ENCODE measurements around the gene LAMP1. TPM values are rescaled to one million over a fixed set of nuclear protein-coding genes. Genes with fewer than 3 reads are reported as not detected.

LAMP1 gene
- total RNA-seq, 2 experiments from 2014 or later = 12.2 to 24.6 TPM

- TF ChIP-seq CTCF (conservative IDR thresholded peaks at IDR 0.05; ENCODE audit: low read length) = no peak
- TF ChIP-seq EZH2phosphoT487 (IDR thresholded peaks at IDR 0.05; ENCODE audit: borderline replicate concordance, low read depth, low read length) = no peak
- no peak overlapping the region for H3K27ac ChIP-seq (ENCODE audit: low read depth, low read length, poor library complexity, severe bottlenecking)
- H3K79me2 ChIP-seq (ENCODE audit: insufficient read depth, low read depth, low read length) = no peaks in the 10 kb centered on the region
- ChIA-PET CTCF (ENCODE audit: unreplicated experiment) (interaction anchor here (0.7 kb wide), 1 partner anchor 191 kb away, joined by 5 read pairs; no protein-coding TSS in a partner anchor), POLR2A (no interaction called here)
- no peaks in the 10 kb centered on the region for H3K9me3 ChIP-seq (ENCODE audit: low read length)
- H4K20me1 ChIP-seq (ENCODE audit: insufficient read depth, low read length) = no peaks in the 10 kb centered on the region
- H2AFZ ChIP-seq (ENCODE audit: low read length) = no peak overlapping the region
- H3K4me3 ChIP-seq (ENCODE audit: low read depth, low read length, poor library complexity, severe bottlenecking) = no peak overlapping the region
- H3K4me1 ChIP-seq (ENCODE audit: insufficient read depth, low read length, poor library complexity, severe bottlenecking) = no peaks in the 10 kb centered on the region
- intact Hi-C loops (cut with micrococcal nuclease; ENCODE audit: unreplicated experiment) = no loop called here
- no peak for DNase-seq (ENCODE audit: low spot score)
- peaks cover 12% of the 10 kb centered on the region for H3K36me3 ChIP-seq (ENCODE audit: insufficient read depth, low read length)
- no peaks in the 10 kb centered on the region for H3K9me2 ChIP-seq (ENCODE audit: insufficient read depth, low read length)
- no TSS peak for BruUV-seq (replicated peaks)
- H3K4me2 ChIP-seq (ENCODE audit: low read length) = no peak overlapping the region
Observed at GRCh38 chr13:113317031-113317430, 20.0 kb downstream of the LAMP1 start.

GRCh38 chr13:113318956-113319355 is 21.9 kb downstream of the LAMP1 start:
- BruUV-seq (replicated peaks) = no TSS peak
- Histone ChIP-seq H3K9me3 (ENCODE audit: low read length) (no peaks in the 10 kb centered on the region), H3K4me3 (ENCODE audit: low read depth, low read length, poor library complexity, severe bottlenecking) (no peak overlapping the region), H3K79me2 (ENCODE audit: insufficient read depth, low read depth, low read length) (no peaks in the 10 kb centered on the region), H2AFZ (ENCODE audit: low read length) (no peak overlapping the region), H3K27ac (ENCODE audit: low read depth, low read length, poor library complexity, severe bottlenecking) (no peak overlapping the region), H3K4me2 (ENCODE audit: low read length) (no peak overlapping the region), H4K20me1 (ENCODE audit: insufficient read depth, low read length) (no peaks in the 10 kb centered on the region), H3K36me3 (ENCODE audit: insufficient read depth, low read length) (peaks cover 13% of the 10 kb centered on the region), H3K4me1 (ENCODE audit: insufficient read depth, low read length, poor library complexity, severe bottlenecking) (no peaks in the 10 kb centered on the region), H3K9me2 (ENCODE audit: insufficient read depth, low read length) (no peaks in the 10 kb centered on the region)
- TF ChIP-seq CTCF (conservative IDR thresholded peaks at IDR 0.05; ENCODE audit: low read length) (no peak), EZH2phosphoT487 (IDR thresholded peaks at IDR 0.05; ENCODE audit: borderline replicate concordance, low read depth, low read length) (no peak)
- intact Hi-C loops (cut with micrococcal nuclease; ENCODE audit: unreplicated experiment) = no loop called here
- CTCF ChIA-PET (ENCODE audit: unreplicated experiment) = no interaction called here
- no peak for DNase-seq (ENCODE audit: low spot score)
- POLR2A ChIA-PET = no interaction called here

GRCh38 chr13:113319371-113319770 is 22.3 kb downstream of the LAMP1 start:
- H3K4me2 ChIP-seq (ENCODE audit: low read length) = no peak overlapping the region
- no peaks in the 10 kb centered on the region for H4K20me1 ChIP-seq (ENCODE audit: insufficient read depth, low read length)

More at GRCh38 chr13:113319371-113319770, 22.3 kb downstream of the LAMP1 start:
- H3K9me2 ChIP-seq (ENCODE audit: insufficient read depth, low read length) = no peaks in the 10 kb centered on the region
- CTCF ChIA-PET (ENCODE audit: unreplicated experiment) = no interaction called here
- H3K36me3 ChIP-seq (ENCODE audit: insufficient read depth, low read length) = peaks cover 13% of the 10 kb centered on the region
- intact Hi-C loops (cut with micrococcal nuclease; ENCODE audit: unreplicated experiment) = no loop called here
- no TSS peak for BruUV-seq (replicated peaks)
- no peak overlapping the region for H3K4me3 ChIP-seq (ENCODE audit: low read depth, low read length, poor library complexity, severe bottlenecking)
- POLR2A ChIA-PET = no interaction called here
- no peak overlapping the region for H3K27ac ChIP-seq (ENCODE audit: low read depth, low read length, poor library complexity, severe bottlenecking)
- no peak for DNase-seq (ENCODE audit: low spot score)
- no peaks in the 10 kb centered on the region for H3K9me3 ChIP-seq (ENCODE audit: low read length)
- no peaks in the 10 kb centered on the region for H3K4me1 ChIP-seq (ENCODE audit: insufficient read depth, low read length, poor library complexity, severe bottlenecking)
- TF ChIP-seq EZH2phosphoT487 (IDR thresholded peaks at IDR 0.05; ENCODE audit: borderline replicate concordance, low read depth, low read length) = no peak
- TF ChIP-seq CTCF (conservative IDR thresholded peaks at IDR 0.05; ENCODE audit: low read length) = no peak
- no peak overlapping the region for H2AFZ ChIP-seq (ENCODE audit: low read length)
- H3K79me2 ChIP-seq (ENCODE audit: insufficient read depth, low read depth, low read length) = no peaks in the 10 kb centered on the region

Data from OCI-LY7 (cell line).